WTC11 (cell line): ENCODE measurements around the gene NLGN1. TPM values are rescaled to one million over a fixed set of nuclear protein-coding genes. Genes with fewer than 3 reads are reported as not detected.

Experiments used
- ATAC-seq: fragments of 200-7000 bp; cut with Tn5 transposase; 2 replicates; pipeline ENCODE4 v1.10.0; 2021; ENCODE audit warnings: mild to moderate bottlenecking, moderate library complexity
- CTCF ChIA-PET: fragments of 300-600 bp; sonication (Branson Sonifier 250); formaldehyde crosslinking; loops from one replicate; lab custom pipeline; 2021; ENCODE audit warnings: antibody characterized with exemption; lab: Charles Lee
- POLR2A ChIA-PET: fragments of 350-600 bp; sonication (Branson Sonifier 250); formaldehyde crosslinking; loops from one replicate; lab custom pipeline; 2021; ENCODE audit warnings: antibody characterized with exemption; lab: Charles Lee
- DNase-seq: peaks from one replicate; pipeline ENCODE4 v3.0.0; 2021; ENCODE audit warnings: low spot score
- H3K27ac Mint-ChIP-seq: 2 replicates; pipeline ENCODE4 v1.8.0; 2021; ENCODE audit warnings: mixed read lengths
- H3K27me3 Mint-ChIP-seq: 2 replicates; pipeline ENCODE4 v1.8.0; 2021; ENCODE audit warnings: low read depth, mild to moderate bottlenecking, moderate library complexity, mixed read lengths
- H3K36me3 Mint-ChIP-seq: 2 replicates; pipeline ENCODE4 v1.8.0; 2021; ENCODE audit warnings: mixed read lengths
- H3K4me1 Mint-ChIP-seq: 2 replicates; pipeline ENCODE4 v1.8.0; 2022; ENCODE audit warnings: mixed read lengths
- H3K4me3 Mint-ChIP-seq: 2 replicates; pipeline ENCODE4 v1.8.0; 2021; ENCODE audit warnings: mild to moderate bottlenecking, moderate library complexity, mixed read lengths
- H3K9me3 Mint-ChIP-seq: 2 replicates; pipeline ENCODE4 v1.8.0; 2021; ENCODE audit warnings: mixed read lengths
- EMX1 ChIP-seq: fragments of 250-450 bp; sonication (Bioruptor Pico); IDR thresholded peaks from 2 replicates; pipeline ENCODE4 v1.8.0; 2021; ENCODE audit warnings: mild to moderate bottlenecking
- FOXK1 ChIP-seq: sonication (generic); formaldehyde crosslinking; IDR thresholded peaks from 2 replicates; pipeline ENCODE4 v1.8.0; 2022; ENCODE audit warnings: mild to moderate bottlenecking, moderate library complexity, missing genetic modification reagents
- GABPB1 ChIP-seq: sonication (generic); formaldehyde crosslinking; IDR thresholded peaks from 2 replicates; pipeline ENCODE4 v1.8.1; 2023; ENCODE audit warnings: mild to moderate bottlenecking, missing genetic modification reagents
- GRHL2 ChIP-seq: fragments of 250-450 bp; sonication (Bioruptor Pico); IDR thresholded peaks from 2 replicates; pipeline ENCODE4 v1.8.0; 2022; ENCODE audit warnings: mild to moderate bottlenecking, moderate library complexity; ENCODE audit not compliant: insufficient replicate concordance, severe bottlenecking
- GTF2I ChIP-seq: fragments of 250-450 bp; sonication (Bioruptor Pico); conservative IDR thresholded peaks from 2 replicates; pipeline ENCODE4 v1.4.0; 2021; ENCODE audit warnings: mild to moderate bottlenecking
- KAT7 ChIP-seq: sonication (generic); formaldehyde crosslinking; IDR thresholded peaks from 2 replicates; pipeline ENCODE4 v1.8.1; 2023; ENCODE audit warnings: missing genetic modification reagents, mild to moderate bottlenecking, borderline replicate concordance
- SOX15 ChIP-seq: fragments of 250-450 bp; sonication (Bioruptor Pico); IDR thresholded peaks from 2 replicates; pipeline ENCODE4 v1.9.0; 2021; ENCODE audit warnings: mild to moderate bottlenecking
- SP1 ChIP-seq: sonication (generic); formaldehyde crosslinking; conservative IDR thresholded peaks from 2 replicates; pipeline ENCODE4 v1.8.1; 2022; ENCODE audit warnings: missing genetic modification reagents
- ZBTB21 ChIP-seq: sonication (generic); formaldehyde crosslinking; IDR thresholded peaks from 2 replicates; pipeline ENCODE4 v1.8.1; 2023; ENCODE audit warnings: mild to moderate bottlenecking, missing genetic modification reagents, borderline replicate concordance
- ZNF416 ChIP-seq: fragments of 250-450 bp; sonication (Bioruptor Pico); IDR thresholded peaks from 2 replicates; pipeline ENCODE4 v1.9.0; 2021; ENCODE audit warnings: mild to moderate bottlenecking, inconsistent platforms
- ZNF423 ChIP-seq: fragments of 250-450 bp; sonication (Bioruptor Pico); IDR thresholded peaks from 2 replicates; pipeline ENCODE4 v2.1.2; 2022; ENCODE audit warnings: mild to moderate bottlenecking, moderate library complexity
- total RNA-seq: library from RNA; stranded (reverse); gene quantifications from 3 replicates; pipeline ENCODE4 v1.2.3, GENCODE V29; 2021
- TF ChIP-seq, protein P1 (sequence below): sonication (generic); formaldehyde crosslinking; IDR thresholded peaks from 2 replicates; pipeline ENCODE4 v1.8.0; 2023; ENCODE audit warnings: missing genetic modification reagents, mild to moderate bottlenecking, borderline replicate concordance
- TF ChIP-seq, protein P2 (sequence below): sonication (generic); formaldehyde crosslinking; IDR thresholded peaks from 2 replicates; pipeline ENCODE4 v1.8.1; 2023; ENCODE audit warnings: mild to moderate bottlenecking, missing genetic modification reagents
- TF ChIP-seq, protein P3 (sequence below): sonication (generic); formaldehyde crosslinking; IDR thresholded peaks from 2 replicates; pipeline ENCODE4 v1.8.1; 2023; ENCODE audit warnings: mild to moderate bottlenecking, missing genetic modification reagents
- TF ChIP-seq, protein P4 (sequence below): fragments of 200-600 bp; IDR thresholded peaks from 2 replicates; pipeline ENCODE4 v1.8.0; 2022; ENCODE audit warnings: antibody characterized with exemption
- TF ChIP-seq, protein P5 (sequence below): fragments of 250-450 bp; sonication (Bioruptor Pico); IDR thresholded peaks from 2 replicates; pipeline ENCODE4 v1.9.0; 2021; ENCODE audit warnings: moderate library complexity, mild to moderate bottlenecking, inconsistent platforms, borderline replicate concordance
- TF ChIP-seq, protein P6 (sequence below): sonication (generic); formaldehyde crosslinking; IDR thresholded peaks from 2 replicates; pipeline ENCODE4 v1.8.0; 2023; ENCODE audit warnings: mild to moderate bottlenecking, missing genetic modification reagents

The NLGN1 gene
- total RNA-seq, 1 experiment from 2014 or later, result 12.4 TPM

DNA sequence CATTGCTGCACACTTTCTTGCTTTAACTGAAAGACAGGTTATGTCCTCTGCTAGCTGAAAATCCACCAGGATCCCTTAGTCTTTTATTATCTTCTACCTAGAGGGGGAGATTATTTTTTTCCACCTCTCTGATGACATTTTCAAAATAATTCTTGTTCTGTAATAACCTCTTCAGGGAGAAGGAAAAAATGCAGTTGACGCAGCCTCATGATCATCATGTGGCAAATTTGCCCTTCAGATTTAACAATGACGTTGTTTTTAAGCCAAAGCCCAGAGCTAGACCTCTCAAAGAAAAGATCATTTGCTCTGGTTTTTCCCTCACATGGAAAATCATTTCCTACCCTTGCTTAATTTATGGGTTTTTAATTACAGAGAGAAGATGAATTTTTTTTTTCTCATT, 724.9 kb downstream of the NLGN1 start (continued):
- TF ChIP-seq, protein P1, sequence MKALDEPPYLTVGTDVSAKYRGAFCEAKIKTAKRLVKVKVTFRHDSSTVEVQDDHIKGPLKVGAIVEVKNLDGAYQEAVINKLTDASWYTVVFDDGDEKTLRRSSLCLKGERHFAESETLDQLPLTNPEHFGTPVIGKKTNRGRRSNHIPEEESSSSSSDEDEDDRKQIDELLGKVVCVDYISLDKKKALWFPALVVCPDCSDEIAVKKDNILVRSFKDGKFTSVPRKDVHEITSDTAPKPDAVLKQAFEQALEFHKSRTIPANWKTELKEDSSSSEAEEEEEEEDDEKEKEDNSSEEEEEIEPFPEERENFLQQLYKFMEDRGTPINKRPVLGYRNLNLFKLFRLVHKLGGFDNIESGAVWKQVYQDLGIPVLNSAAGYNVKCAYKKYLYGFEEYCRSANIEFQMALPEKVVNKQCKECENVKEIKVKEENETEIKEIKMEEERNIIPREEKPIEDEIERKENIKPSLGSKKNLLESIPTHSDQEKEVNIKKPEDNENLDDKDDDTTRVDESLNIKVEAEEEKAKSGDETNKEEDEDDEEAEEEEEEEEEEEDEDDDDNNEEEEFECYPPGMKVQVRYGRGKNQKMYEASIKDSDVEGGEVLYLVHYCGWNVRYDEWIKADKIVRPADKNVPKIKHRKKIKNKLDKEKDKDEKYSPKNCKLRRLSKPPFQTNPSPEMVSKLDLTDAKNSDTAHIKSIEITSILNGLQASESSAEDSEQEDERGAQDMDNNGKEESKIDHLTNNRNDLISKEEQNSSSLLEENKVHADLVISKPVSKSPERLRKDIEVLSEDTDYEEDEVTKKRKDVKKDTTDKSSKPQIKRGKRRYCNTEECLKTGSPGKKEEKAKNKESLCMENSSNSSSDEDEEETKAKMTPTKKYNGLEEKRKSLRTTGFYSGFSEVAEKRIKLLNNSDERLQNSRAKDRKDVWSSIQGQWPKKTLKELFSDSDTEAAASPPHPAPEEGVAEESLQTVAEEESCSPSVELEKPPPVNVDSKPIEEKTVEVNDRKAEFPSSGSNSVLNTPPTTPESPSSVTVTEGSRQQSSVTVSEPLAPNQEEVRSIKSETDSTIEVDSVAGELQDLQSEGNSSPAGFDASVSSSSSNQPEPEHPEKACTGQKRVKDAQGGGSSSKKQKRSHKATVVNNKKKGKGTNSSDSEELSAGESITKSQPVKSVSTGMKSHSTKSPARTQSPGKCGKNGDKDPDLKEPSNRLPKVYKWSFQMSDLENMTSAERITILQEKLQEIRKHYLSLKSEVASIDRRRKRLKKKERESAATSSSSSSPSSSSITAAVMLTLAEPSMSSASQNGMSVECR (CRISPR knock-in tag), result no peak
- no peak for TF ChIP-seq SOX15
- no peak for TF ChIP-seq GRHL2
- no peak for TF ChIP-seq ZNF416
- TF ChIP-seq, protein P2, sequence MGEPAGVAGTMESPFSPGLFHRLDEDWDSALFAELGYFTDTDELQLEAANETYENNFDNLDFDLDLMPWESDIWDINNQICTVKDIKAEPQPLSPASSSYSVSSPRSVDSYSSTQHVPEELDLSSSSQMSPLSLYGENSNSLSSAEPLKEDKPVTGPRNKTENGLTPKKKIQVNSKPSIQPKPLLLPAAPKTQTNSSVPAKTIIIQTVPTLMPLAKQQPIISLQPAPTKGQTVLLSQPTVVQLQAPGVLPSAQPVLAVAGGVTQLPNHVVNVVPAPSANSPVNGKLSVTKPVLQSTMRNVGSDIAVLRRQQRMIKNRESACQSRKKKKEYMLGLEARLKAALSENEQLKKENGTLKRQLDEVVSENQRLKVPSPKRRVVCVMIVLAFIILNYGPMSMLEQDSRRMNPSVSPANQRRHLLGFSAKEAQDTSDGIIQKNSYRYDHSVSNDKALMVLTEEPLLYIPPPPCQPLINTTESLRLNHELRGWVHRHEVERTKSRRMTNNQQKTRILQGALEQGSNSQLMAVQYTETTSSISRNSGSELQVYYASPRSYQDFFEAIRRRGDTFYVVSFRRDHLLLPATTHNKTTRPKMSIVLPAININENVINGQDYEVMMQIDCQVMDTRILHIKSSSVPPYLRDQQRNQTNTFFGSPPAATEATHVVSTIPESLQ (CRISPR knock-in tag), result no peak
- TF ChIP-seq ZNF423, result no peak
- TF ChIP-seq, all 79 proteins: peak for 0

DNA sequence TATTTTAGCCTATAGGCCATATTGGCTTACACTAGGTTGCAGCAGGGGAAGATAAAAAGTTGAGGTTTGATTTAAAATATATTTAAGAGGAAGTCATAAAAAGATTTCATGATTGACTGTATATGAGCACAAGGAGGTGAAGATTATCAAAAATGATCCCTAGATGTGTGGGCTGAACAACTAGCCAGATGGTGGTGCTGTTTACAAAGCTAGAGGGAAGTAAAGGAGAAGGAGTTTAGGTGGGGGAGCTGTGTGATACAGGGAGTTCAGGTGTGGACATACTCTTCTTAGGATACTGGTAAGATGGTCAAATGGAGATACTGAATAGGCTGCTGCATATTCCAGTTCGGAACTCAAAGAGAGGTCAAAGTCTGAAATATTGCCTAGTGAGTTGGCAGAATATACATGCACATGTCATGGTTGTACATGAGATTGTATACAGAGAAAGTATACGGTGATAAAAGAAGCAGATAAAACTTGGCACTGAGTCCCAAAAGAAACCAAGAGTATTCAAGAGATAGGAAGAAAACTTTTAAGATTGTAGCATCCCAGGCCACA, 727.8 kb downstream of the NLGN1 start:
- Mint-ChIP-seq H3K4me3 (no peak overlapping the region), H3K9me3 (no peaks in the 10 kb centered on the region), H3K27ac (peak overlapping the region; percentile 9; the same call in 1 of the 2 replicates), H3K27me3 (no peaks in the 10 kb centered on the region), H3K4me1 (peaks cover 52% of the 10 kb centered on the region), H3K36me3 (no peaks in the 10 kb centered on the region)
- ATAC-seq (peak; percentile 92), DNase-seq (peak; percentile 19)
- ChIA-PET POLR2A (interaction anchor here (0.6 kb wide), 1 partner anchor 724 kb away, joined by 9 read pairs; no protein-coding TSS in a partner anchor), CTCF (interaction anchor here (0.6 to 2.5 kb wide), 16 partner anchors 8 to 996 kb away, joined by 3 to 7 read pairs (median 4); no protein-coding TSS in a partner anchor)
- no peak for TF ChIP-seq FOXK1
- TF ChIP-seq SP1 (CRISPR knock-in tag), result no peak
- TF ChIP-seq EMX1, result no peak
- TF ChIP-seq, protein P3, sequence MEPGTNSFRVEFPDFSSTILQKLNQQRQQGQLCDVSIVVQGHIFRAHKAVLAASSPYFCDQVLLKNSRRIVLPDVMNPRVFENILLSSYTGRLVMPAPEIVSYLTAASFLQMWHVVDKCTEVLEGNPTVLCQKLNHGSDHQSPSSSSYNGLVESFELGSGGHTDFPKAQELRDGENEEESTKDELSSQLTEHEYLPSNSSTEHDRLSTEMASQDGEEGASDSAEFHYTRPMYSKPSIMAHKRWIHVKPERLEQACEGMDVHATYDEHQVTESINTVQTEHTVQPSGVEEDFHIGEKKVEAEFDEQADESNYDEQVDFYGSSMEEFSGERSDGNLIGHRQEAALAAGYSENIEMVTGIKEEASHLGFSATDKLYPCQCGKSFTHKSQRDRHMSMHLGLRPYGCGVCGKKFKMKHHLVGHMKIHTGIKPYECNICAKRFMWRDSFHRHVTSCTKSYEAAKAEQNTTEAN (CRISPR knock-in tag), result no peak
- no peak for TF ChIP-seq GTF2I (CRISPR knock-in tag)
- TF ChIP-seq, protein P4, sequence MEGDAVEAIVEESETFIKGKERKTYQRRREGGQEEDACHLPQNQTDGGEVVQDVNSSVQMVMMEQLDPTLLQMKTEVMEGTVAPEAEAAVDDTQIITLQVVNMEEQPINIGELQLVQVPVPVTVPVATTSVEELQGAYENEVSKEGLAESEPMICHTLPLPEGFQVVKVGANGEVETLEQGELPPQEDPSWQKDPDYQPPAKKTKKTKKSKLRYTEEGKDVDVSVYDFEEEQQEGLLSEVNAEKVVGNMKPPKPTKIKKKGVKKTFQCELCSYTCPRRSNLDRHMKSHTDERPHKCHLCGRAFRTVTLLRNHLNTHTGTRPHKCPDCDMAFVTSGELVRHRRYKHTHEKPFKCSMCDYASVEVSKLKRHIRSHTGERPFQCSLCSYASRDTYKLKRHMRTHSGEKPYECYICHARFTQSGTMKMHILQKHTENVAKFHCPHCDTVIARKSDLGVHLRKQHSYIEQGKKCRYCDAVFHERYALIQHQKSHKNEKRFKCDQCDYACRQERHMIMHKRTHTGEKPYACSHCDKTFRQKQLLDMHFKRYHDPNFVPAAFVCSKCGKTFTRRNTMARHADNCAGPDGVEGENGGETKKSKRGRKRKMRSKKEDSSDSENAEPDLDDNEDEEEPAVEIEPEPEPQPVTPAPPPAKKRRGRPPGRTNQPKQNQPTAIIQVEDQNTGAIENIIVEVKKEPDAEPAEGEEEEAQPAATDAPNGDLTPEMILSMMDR, result peak; percentile 25; the same call in 1 of the 2 replicates
- no peak for TF ChIP-seq GABPB1 (CRISPR knock-in tag)

DNA sequence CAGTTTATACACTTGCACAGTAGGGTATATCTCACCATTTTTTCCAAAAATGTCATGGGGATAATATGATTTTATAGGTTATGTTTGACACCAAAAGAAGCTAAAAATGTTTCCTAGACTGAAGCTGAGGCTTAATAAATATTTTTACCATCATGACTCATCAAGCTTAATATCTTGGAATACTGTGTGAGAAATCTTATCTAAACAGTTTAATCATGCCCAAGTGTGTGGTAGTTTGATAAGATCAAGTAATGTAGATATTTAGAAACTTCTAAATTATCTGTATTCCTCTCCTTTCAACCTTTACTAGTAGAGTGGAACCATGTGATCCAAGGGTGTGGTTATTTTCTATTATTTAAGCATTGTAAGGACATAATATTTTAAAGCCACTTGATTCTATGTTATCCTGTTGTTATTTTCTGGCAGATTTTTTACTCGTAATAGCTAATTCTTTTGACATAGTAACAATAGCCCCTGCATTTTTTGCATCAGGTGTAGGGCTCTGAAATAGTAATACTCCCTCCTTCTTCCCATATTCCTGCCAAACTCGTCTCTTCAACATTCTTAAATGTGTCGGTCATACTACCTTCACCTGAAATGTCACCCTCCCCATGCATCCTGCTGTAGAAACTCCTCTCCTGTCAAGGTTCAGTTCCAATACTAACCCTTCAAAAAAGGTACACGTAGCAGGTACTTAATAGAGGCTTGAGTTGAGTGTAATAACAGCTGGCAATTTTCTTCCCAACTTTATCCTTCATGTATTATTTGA, 729.6 kb downstream of the NLGN1 start:
- no peaks in the 10 kb centered on the region for H3K9me3 Mint-ChIP-seq
- H3K4me3 Mint-ChIP-seq, result no peak overlapping the region
- TF ChIP-seq, protein P5, sequence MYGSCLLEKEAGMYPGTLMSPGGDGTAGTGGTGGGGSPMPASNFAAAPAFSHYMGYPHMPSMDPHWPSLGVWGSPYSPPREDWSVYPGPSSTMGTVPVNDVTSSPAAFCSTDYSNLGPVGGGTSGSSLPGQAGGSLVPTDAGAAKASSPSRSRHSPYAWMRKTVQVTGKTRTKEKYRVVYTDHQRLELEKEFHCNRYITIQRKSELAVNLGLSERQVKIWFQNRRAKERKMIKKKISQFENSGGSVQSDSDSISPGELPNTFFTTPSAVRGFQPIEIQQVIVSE (CRISPR knock-in tag), result no peak
- TF ChIP-seq, protein P6, sequence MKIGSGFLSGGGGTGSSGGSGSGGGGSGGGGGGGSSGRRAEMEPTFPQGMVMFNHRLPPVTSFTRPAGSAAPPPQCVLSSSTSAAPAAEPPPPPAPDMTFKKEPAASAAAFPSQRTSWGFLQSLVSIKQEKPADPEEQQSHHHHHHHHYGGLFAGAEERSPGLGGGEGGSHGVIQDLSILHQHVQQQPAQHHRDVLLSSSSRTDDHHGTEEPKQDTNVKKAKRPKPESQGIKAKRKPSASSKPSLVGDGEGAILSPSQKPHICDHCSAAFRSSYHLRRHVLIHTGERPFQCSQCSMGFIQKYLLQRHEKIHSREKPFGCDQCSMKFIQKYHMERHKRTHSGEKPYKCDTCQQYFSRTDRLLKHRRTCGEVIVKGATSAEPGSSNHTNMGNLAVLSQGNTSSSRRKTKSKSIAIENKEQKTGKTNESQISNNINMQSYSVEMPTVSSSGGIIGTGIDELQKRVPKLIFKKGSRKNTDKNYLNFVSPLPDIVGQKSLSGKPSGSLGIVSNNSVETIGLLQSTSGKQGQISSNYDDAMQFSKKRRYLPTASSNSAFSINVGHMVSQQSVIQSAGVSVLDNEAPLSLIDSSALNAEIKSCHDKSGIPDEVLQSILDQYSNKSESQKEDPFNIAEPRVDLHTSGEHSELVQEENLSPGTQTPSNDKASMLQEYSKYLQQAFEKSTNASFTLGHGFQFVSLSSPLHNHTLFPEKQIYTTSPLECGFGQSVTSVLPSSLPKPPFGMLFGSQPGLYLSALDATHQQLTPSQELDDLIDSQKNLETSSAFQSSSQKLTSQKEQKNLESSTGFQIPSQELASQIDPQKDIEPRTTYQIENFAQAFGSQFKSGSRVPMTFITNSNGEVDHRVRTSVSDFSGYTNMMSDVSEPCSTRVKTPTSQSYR (CRISPR knock-in tag), result no peak
- no peak for TF ChIP-seq ZBTB21 (CRISPR knock-in tag)
- TF ChIP-seq KAT7, result no peak
- TF ChIP-seq, all 79 proteins: peak for 0
- DNase-seq (no peak), ATAC-seq (no peak)
- Mint-ChIP-seq H3K36me3 (no peaks in the 10 kb centered on the region), H3K4me1 (peaks cover 42% of the 10 kb centered on the region), H3K27me3 (no peaks in the 10 kb centered on the region), H3K27ac (no peak overlapping the region)
- CTCF ChIA-PET, result interaction anchor here (1.4 kb wide), 1 partner anchor 735 kb away, joined by 4 read pairs; no protein-coding TSS in a partner anchor
- POLR2A ChIA-PET, result no interaction called here
